GM18508 (cell line): ENCODE measurements around the gene BFAR.
"Not testable (repeated sequence)": the region's sequence is repeated elsewhere in the genome, so short reads cannot be mapped to it uniquely, and the experiment has no call there.

Experiments used
- ATAC-seq: cut with Tn5 transposase; IDR thresholded peaks from one replicate; pipeline ENCODE4 v1.9.1; 2021; ENCODE audit warnings: moderate number of reproducible peaks; ENCODE audit not compliant: insufficient read depth, unreplicated experiment

Gene BFAR

DNA sequence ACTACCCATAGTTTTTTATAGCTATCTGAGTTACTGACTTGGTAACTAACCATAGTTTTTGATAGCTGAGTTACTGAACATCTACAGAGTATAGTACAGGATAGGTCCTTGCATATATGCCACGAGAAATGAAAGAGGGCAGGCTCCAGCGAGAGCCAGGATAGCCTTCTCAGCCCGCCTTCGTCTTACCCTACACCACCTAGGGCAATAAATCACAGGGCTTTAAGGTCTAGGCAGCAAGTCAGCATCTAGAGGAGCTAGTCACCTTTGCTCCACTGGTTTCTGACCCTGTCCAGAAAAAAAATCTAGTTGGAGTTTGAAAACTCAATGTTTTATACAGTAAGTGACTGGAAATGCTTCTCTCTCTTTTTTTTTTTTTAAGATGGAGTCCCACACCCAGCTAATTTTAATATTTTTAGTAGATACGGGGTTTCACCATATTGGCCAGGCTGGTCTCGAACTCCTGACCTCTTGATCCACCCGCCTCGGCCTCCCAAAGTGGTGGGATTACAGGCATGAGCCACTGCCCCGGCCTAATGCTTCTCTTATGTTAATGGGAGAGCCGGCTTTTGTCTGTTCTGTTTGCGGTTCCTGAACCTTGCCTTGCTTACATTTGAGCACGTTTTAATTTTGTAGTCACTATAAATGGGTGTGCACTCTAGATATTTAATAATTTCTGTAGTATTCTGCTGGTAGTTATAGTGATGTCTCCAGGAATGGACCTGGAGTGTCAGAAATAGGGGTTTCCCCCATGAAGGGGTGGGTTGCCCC lies 2.8 kb downstream of the BFAR start:
- no peak for ATAC-seq

DNA sequence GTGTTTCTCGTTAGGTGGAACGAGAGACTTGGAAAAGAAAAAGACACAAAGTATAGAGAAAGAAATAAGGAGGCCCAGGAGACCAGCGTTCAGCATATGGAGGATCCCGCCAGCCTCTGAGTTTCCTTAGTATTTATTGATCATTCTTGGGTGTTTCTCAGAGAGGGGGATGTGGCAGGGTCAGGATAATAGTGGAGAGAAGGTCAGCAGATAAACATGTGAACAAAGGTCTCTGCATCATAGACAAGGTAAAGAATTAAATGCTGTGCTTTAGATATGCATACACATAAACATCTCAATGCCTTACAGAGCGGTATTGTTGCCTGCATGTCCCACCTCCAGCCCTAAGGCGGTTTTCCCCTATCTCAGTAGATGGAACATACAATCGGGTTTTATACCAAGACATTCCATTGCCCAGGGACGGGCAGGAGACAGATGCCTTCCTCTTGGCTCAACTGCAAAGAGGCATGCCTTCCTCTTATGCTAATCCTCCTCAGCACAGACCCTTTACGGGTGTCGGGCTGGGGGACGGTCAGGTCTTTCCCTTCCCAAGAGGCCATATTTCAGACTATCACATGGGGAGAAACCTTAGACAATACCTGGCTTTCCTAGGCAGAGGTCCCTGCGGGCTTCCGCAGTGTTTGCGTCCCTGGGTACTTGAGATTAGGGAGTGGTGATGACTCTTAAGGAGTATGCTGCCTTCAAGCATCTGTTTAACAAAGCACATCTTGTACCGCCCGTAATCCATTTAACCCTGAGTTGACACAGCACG lies 3.6 kb downstream of the BFAR start:
- ATAC-seq, result not testable (repeated sequence)

DNA sequence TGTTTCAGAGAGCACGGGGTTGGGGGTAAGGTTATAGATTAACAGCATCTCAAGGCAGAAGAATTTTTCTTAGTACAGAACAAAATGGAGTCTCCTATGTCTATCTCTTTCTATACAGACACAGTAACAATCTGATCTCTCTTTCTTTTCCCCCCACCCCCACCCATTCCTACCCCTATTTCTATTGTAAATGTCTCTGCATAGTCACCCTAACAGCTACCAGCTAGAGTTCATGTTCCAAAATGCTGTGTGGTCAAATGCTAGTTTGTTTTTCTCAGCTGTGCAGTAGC lies 4.1 kb downstream of the BFAR start:
- not testable (repeated sequence) for ATAC-seq

DNA sequence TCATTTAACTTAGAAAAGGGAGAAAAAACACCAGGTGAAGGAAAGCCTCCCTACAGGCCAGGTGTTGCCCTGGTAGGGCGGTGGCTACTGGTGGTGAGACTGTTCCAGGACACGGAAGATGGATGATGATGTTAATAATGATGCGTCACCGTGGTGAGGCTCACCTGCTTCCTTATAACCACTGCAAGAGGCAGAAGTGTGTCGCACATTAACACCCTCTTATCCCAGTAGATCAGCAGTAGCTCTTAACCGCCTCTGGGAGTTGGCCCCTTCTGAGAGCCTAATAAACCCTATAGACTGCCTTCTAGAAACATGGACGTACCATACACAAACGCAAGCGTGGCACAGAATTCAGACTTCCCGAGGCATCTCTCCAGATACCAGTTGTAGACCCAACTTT lies 7.8 kb downstream of the BFAR start:
- no peak for ATAC-seq

DNA sequence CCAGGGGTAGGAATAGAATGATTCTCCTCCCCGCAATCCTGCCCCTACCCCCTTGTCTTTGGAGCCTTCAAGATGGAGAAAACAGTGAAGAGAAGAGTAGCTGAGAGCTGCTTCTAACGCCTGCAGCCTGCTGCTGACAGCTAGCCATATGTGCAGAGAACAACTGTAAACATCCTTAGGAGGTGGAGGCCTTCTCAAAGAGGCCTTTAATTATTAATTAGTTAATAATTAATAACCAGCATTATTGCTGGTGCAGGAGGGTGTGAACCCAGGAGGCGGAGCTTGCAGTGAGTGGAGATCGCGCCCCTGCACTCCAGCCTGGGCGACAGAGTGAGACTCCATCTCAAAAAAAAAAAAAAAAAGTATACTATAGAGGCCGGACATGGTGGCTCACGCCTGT lies 8.5 kb downstream of the BFAR start:
- ATAC-seq, result no peak

DNA sequence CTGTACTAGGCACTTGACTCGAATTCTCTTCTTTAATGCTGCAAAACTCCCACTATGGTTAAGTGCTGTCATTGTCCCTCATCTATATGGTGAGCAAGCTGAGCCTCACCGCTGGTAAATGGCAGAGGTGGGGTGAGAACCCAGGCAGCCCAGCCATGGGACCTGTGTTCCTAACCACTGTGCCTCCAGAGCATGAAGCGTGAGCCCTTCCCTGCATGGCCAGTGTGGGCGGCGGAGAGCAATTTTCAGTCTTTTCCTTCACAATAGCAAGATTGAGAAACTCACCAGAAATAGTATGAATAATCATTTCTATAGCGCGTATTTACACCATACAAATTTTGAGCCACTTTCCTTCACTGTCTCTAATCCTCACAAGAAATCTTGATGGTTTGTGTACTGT lies 9.2 kb downstream of the BFAR start:
- ATAC-seq, result no peak

DNA sequence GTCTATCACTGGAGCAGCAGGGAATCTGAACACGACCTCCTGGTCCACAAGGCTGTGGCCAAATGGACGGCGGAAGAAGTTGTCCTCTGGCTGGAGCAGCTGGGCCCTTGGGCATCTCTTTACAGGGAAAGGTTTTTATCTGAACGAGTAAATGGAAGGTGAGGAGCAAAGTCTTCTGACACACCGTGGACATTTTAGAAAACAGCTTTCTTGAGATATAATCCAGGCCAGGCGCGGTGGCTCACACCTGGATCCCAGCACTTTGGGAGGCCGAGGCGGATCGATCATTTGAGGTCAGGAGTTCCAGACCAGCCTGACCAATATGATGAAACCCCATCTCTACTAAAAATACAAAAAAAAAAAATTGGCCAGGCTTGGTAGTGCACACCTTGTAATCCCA lies 17.1 kb downstream of the BFAR start:
- ATAC-seq, result no peak

DNA sequence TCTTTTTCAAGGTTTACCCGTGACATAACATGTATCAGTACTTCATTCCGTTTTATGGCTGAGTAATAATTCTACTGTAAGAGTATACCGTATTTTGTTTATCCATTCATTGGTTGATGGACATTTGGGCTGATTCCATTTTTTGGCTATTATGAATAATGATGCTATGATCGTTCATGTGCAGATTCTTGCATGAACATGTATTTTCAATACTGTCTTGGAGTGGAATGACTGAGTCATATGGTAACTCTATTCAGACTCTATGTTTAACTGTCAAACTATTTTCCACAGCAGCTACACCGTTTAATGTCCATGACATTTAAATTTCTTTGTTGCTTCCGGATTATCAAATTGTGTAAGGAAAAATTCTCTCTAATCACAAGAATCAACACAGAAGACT lies 17.9 kb downstream of the BFAR start:
- ATAC-seq, result no peak

DNA sequence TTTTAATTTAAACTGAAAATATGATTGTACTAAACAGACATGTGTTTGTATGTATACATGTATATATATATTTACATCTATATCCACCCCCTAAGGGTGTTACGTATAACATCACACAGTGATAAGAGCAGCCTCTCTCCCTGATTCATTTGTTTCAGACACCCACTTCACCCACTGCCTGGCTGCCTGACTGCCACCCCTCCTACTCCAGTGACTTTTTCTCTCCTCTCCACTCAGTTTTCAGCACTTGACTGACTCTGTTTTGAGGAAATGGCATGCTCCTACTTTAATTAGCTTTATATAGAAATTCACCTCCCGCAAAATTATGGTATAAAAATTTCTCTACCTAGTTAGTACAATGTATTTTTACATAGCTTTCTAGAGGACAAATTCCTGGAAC lies 20.0 kb downstream of the BFAR start:
- no peak for ATAC-seq

DNA sequence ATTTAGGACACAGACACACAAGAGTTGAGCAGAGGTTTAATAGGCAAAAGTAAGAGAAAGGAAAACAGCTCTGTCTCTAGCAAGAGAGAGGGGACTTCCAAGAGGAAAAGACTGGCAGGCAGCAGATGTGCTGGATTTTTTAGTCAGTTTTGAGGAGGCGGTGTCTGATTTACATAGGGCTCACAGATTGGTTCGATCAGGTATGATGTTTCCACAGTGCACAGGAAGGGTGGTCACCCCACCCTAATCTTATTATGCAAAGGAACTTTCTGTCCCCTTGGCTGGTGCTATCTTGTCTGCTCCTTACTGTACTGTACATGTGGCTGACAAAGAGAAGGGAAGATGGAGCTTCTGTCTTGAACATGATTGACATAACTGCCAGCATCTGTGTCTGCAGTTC lies 25.3 kb downstream of the BFAR start:
- ATAC-seq, result no peak

DNA sequence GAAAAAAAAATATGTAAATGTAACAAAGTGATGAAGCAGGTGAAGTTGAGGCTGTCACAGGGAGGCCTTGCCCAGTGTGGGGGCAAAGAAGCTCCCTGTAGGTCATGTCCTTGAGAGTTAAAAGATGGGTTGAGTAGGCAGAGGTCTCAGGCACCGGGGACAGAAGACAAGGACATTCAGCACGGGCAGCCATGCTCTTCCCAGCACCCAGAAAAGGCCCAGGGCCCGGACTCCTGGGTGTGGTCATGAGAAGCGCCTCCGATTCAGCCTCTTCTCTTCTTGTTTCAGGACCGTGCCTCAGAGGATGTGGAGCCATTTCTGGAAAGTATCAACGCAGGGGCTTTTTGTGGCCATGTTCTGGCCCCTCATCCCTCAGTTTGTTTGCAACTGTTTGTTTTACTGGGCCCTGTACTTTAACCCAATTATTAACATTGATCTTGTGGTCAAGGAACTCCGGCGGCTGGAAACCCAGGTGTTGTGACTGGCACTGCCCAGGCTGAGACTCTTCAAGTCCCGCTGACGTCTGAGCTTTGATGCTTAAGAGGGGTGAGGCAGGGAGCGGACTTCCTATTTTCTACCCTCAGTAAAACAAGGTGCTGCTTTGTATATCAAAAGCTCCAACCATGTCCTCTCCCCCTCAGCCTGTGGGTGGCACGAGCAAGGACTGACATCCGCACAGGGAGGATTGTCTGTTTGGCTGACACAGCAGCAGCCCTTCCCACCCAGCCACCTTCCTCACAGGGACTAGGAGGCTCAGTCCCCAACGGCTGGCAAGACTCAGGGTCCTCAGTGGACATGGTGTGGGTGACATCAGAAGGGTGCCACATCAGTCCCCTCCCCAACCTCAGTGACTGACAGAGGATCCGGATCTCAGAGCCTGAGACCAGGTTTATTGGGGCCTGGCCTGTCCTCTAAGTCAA lies 34.9 kb downstream of the BFAR start:
- no peak for ATAC-seq

DNA sequence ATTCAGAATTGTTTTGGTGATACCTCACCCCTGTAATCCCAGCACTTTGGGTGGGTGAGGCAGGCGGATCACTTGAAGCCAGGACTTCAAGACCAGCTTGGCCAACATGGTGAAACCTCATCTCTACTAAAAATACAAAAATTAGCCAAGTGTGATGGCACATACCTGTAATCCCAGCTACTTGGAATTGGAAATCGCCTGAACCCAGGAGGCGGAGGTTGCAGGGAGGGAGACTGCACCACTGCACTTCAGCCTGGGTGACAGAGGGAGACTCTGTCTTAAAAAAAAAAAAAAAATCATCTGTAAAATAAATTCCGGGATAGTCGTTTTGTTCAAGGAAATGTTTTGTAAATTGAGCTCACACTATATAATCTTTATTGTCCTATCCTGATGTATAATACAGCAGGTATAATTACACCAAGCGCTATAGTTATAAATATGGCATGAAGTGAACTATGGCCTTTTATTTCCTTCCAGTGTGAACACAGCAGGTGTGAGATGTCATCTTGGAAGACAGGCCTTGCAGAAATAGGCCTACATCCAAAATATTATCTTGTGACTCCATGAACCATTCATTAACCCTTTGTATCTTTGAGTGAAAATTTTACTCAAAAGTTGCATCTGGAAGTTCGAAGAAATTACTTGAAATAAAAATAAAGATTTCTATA lies 35.9 kb downstream of the BFAR start:
- ATAC-seq, result no peak

DNA sequence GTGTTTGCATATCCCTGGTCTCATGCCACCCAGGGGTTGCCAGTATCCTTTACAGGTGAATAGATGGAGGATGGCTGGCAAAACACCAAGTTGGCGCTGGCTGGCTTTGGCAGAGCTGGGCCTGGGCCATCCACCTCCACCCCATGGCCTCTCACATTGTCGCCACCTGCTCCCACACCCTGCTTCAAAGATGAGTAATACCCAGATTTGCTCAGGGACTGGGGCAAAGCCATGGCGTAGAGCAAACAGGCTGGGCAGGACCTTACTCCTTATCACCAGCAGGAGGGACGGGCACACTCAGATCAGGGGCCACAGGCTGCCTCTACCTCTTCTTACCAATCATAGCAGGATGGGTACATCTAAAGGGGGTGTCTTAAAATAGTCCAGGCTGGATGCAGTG lies 37.0 kb downstream of the BFAR start:
- no peak for ATAC-seq

DNA sequence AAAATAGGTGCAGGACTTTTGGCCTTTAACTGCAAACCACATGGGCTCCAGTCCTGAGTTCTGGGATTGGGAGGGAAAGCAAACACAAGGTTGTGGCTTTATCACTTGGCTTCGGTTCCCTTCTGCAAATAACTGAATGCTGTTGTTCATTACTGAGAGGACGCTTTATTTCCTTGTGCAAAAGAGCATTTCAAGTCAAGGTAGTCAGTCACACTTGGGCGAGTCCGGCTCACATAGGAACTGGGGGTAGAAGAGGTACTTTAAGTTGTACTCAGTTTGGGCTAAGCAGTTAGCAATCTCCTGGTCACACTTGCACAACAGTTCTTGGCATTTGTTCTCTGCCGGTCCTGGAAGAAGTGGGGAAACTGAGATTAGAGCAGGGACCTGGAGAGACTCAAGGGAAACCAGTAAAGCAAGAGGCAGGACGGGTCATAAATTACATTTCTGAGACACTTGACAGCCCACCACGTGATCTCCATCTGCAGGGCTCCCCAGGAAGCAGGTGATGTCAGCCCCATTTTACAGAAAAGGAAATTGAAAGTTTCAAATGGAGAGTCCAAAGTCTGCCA lies 39.7 kb downstream of the BFAR start:
- ATAC-seq, result no peak

DNA sequence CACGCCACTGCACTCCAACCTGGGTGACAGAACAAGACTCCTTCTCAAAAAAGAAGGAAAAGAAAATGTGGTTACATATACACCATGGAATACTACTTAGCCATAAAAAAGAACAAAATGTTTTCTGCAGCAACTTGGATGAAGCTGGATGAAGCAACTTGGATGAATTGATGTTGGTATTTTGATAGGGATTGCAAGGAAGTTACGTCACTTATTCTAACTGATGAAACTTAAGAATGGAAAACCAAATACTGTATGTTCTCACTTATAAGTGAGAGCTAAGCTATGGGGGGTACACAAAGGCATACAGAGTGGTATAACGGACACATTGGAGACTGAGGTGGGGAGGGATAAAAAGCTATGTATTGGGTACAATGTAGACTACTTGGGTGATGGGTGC lies 43.9 kb downstream of the BFAR start:
- ATAC-seq, result no peak

DNA sequence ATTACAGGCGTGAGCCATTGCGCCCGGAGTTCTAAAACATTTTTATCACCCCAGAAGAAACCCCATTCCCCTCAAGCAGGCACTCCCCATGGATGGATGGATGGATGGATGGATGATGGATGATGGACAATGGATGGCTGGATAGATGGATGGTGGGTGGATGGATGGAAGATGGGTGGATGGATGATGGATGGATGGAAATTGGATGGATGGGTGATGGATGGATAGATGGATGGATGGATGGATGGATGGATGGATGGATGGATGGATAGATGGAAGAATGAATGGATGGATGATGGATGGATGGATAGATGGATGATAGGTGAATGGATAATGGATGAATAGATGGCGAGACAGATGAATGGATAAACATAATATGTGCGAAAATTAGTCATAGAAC lies 44.9 kb downstream of the BFAR start:
- ATAC-seq, result no peak

DNA sequence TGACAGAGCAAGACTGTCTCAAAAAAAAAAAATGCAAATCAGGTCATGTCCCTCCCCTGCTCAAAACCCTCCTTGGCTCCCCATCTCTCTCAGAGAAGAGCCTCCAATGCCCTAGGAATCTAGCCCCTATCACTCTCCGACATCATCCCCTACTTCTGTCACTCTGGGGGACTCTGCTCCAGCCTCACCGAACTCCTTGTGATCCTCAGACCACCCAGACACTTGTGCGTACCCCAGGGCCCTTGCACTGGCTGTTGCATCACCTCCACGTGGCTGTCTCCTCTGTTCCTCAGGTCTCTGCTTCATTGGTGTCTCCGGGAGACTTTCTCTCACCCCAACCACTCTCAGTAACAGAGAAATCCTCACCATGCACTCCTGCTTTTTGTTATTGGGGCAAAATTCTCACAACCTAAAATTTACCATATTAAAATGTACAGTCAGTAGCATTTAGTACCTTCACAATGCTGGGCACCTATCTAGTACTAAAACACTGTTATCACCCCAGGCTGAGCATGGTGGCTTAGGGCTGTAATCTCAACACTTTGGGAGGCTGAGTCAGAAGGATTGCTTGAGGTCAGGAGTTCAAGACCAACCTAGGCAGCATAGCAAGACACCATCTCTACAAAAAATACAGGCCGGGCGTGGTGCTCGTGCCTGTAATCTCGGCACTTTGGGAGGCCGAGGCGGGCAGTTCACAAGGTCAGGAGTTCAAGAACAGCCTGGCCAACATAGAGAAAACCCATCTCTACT lies 46.2 kb downstream of the BFAR start:
- ATAC-seq, result no peak

DNA sequence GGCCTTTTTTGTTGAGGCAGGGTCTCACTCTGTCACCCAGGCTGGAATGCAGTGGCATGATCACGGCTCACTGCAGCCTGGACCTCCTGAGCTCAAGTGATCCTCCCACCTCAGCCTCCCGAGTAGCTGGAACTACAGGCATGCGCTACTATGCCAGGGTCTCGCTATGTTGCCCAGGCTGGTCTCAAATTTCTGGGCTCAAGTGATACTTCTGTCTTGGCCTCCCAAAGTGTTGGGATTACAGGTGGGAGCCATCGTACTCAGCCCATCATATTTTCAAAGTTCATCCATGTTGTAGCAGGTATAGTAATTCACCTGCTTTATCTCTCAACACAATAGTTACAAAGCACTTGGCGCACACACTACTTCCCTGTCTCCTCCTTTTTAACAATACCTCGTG lies 47.6 kb downstream of the BFAR start:
- ATAC-seq, result not testable (repeated sequence)

DNA sequence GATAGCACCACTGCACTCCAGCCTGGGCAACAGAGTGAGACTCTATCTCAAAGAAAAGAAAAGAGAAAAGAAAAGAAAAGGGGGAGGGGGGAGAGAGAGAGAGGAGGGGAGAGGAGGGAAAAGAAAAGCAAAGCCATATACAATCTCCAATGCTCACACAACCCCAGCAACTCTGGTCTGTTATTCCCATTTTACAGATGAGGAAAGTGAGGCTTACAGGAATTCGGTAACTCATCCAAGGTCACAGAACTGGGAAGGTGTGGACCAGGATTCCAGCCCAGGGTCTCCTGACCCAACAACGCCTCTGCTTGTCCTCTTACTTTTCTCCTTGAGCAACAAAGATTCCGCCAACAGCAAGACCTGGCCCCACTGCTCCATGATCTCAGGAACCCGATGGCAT lies 48.4 kb downstream of the BFAR start:
- ATAC-seq, result no peak

DNA sequence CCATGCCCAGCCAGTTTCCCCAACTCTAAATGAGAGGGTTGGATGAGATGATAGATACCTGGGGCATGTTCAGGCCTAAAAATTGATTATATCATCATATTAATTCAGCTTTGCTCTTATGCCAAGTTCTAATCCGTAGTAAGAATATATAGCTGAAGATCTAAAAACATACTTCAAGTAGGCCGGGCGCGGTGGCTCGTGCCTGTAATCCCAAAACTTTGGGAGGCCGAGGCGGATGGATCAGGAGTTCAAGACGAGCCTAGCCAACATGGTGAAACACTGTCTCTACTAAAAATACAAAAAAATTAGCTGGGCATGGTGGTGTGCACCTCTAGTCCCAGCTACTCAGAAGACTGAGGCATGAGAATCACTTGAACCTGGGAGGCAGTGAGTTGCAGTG lies 49.4 kb downstream of the BFAR start:
- ATAC-seq, result no peak
